Fibroblast of the aortic adventitia (primary cell): ENCODE data around the gene POT1. TPM values are rescaled to one million over a fixed set of nuclear protein-coding genes. Genes with fewer than 3 reads are reported as not detected.

Experiments used
- DNase-seq: peaks from one replicate; pipeline ENCODE4 v3.0.0-alpha.2; 2010; ENCODE audit warnings: low read depth
- H3K4me3 ChIP-seq: 2 replicates; pipeline ENCODE4 v1.5.1; 2011; ENCODE audit warnings: low read depth, mild to moderate bottlenecking, control low read depth, low read length, moderate library complexity
- CTCF ChIP-seq: IDR thresholded peaks from 2 replicates; pipeline ENCODE4 v1.5.1; 2011; ENCODE audit warnings: mild to moderate bottlenecking, low read length, control low read depth, inconsistent platforms; ENCODE audit not compliant: insufficient read depth
- total RNA-seq: library from RNA; depleted of rRNA; stranded (reverse); fragments of >200 nt; gene quantifications from 2 replicates; pipeline ENCODE4 v1.2.3, GENCODE V29; 2012; ENCODE audit warnings: low replicate concordance

Gene POT1
- total RNA-seq, 1 donor: 45.8 TPM

- no peak for DNase-seq
- no peak overlapping the region for H3K4me3 ChIP-seq
- TF ChIP-seq CTCF: no peak
These were observed 129.2 kb downstream of the POT1 start for GRCh38 chr7:124800386-124800785.

DNA sequence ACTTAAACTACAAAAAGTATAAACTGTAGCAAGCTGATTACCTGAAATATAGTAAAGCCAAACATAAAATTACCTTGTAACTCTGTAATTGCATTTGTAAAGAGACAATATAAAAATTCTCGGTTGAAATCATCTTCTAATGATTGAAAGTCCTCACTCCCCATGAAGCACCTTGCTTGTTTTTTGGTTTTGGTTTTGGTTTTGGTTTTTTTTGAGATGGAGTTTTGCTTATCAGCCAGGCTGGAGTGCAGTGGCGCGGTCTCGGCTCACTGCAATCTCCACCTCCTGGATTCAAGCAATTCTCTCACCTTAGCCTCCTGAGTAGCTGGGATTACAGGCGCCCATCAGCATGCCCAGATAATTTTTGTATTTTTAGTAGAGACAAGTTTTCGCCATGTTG is 130.2 kb downstream of the POT1 start:
- TF ChIP-seq CTCF: no peak
- no peak for DNase-seq
- H3K4me3 ChIP-seq: no peak overlapping the region

DNA sequence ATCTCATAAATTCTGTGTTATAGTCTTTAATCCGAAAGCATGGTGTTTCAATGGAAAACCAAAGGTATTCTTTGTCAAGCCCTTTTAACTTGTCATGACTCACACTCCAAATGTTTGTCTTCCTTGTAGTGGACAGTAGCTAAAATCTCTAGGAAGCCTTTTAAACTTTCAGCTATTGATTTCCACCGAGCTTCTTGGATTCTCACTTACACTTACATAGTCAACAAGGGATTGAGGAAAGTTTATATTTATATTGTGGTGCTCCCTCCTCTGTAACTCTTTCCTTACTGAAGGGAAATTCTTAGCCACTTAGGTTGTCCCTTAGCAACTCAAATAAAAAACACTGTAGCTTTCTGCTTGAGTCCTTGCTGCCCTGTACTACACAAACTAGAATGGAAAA is 132.9 kb downstream of the POT1 start:
- DNase-seq: no peak
- no peak for TF ChIP-seq CTCF
- no peak overlapping the region for H3K4me3 ChIP-seq

- no peak for TF ChIP-seq CTCF
- H3K4me3 ChIP-seq: no peak overlapping the region
- DNase-seq: no peak
These were observed 136.9 kb downstream of the POT1 start for GRCh38 chr7:124792696-124793095.

DNA sequence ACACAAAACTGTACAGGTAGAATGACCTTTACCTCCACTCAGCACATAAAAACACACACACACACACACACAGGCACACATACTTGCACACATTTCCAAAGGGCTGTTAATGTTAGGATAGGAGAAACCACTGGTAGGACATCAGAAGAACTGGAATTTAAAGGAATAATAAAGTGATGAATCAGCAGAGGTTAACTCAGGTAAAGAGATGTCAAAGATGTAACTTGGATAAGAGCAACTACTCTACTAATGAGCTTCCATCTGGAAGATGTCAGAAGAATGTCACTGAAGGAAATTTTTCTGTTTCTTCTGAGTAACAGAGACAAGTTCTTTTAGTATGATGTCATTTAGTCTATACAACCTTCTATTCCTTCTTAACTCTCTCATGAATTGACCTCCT is 137.6 kb downstream of the POT1 start:
- no peak for TF ChIP-seq CTCF
- DNase-seq: no peak
- no peak overlapping the region for H3K4me3 ChIP-seq

DNA sequence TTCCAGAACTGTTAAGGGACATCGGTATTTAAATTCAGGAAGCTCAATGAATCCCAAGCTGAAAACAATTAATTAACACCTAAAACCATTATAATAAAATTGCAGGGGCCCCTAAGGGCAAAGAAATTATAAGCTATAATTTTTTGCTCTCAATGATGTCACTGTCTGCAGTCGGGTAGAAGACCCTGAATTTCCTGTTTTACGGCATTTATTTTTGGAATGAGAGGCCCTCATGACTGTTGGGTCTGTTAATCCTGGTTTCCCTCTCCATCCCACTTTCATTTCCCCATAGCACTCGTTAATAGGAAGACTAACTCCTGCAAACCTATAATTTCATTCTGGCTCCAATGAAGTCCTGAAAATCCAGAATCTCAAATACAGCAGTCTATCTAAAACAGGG is 138.2 kb downstream of the POT1 start:
- TF ChIP-seq CTCF: no peak

DNA sequence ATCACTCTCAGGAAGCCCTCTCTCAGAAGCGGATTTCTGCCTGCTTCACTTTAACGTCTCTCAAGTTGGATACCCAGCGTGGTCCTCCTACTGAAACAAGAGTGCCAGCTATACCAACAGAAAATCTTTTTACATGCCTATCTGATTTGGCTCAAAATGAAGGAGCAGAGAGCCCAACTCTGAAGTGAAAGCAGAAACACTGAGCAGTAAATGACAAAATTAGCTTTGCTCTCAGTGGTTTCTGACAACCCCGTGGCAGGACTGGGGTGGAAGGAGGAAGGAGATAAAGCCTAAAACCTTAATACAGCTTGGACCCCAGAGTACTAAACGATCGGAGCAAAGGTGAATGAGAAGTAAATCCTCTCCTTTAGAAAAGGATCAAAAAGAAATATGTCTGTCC is 139.0 kb downstream of the POT1 start:
- no peak overlapping the region for H3K4me3 ChIP-seq
- no peak for DNase-seq
- no peak for TF ChIP-seq CTCF

More for the DNA sequence above, 138.2 kb downstream of the POT1 start:
- no peak for DNase-seq
- no peak overlapping the region for H3K4me3 ChIP-seq
